Lower leg skin (tissue), 3 donors: Measurements from ENCODE around the gene WFDC2.

Experiments
- POLR2A ChIP-seq, 2 donors: fragments of 450-650 bp; IDR thresholded peaks; one replicate each; pipeline ENCODE4 v1.6.1; 2016 to 2017; ENCODE audit warnings: antibody characterized with exemption in 2 of 2, mild to moderate bottlenecking in 1 of 2, moderate library complexity in 1 of 2
- TF ChIP-seq, protein P1 (sequence below), 3 donors: fragments of 450-650 bp; IDR thresholded peaks; one replicate each; pipeline ENCODE4 v1.5.1; 2016; ENCODE audit warnings: antibody characterized with exemption in 3 of 3, mild to moderate bottlenecking in 3 of 3, moderate library complexity in 2 of 3

DNA sequence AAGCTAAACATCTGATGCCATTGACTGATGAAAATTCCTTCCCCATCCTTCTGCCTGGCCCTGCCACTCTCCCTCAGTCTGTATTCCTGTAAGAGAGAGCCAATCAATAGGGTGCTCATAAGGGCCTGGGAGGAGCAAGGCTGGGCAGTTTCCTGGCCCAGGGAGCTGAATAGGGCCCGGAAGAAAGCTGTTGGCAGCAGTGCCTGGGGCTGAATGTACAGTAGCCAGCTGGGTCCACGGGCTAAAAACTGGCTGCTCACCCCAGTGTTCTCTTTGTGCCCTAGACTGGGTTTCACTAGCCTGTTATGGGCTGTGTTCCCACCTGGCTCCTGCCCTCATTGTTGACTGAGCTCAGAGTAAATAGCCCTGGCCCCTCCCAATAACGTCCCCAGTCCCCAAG is 1.7 kb upstream of the WFDC2 start:
- TF ChIP-seq POLR2A (IDR thresholded peaks at IDR 0.05): no peak
- TF ChIP-seq, protein P1, sequence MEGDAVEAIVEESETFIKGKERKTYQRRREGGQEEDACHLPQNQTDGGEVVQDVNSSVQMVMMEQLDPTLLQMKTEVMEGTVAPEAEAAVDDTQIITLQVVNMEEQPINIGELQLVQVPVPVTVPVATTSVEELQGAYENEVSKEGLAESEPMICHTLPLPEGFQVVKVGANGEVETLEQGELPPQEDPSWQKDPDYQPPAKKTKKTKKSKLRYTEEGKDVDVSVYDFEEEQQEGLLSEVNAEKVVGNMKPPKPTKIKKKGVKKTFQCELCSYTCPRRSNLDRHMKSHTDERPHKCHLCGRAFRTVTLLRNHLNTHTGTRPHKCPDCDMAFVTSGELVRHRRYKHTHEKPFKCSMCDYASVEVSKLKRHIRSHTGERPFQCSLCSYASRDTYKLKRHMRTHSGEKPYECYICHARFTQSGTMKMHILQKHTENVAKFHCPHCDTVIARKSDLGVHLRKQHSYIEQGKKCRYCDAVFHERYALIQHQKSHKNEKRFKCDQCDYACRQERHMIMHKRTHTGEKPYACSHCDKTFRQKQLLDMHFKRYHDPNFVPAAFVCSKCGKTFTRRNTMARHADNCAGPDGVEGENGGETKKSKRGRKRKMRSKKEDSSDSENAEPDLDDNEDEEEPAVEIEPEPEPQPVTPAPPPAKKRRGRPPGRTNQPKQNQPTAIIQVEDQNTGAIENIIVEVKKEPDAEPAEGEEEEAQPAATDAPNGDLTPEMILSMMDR (IDR thresholded peaks at IDR 0.05): no peak
